ENCODE measurements around the gene MAFG.

The MAFG gene

DNA sequence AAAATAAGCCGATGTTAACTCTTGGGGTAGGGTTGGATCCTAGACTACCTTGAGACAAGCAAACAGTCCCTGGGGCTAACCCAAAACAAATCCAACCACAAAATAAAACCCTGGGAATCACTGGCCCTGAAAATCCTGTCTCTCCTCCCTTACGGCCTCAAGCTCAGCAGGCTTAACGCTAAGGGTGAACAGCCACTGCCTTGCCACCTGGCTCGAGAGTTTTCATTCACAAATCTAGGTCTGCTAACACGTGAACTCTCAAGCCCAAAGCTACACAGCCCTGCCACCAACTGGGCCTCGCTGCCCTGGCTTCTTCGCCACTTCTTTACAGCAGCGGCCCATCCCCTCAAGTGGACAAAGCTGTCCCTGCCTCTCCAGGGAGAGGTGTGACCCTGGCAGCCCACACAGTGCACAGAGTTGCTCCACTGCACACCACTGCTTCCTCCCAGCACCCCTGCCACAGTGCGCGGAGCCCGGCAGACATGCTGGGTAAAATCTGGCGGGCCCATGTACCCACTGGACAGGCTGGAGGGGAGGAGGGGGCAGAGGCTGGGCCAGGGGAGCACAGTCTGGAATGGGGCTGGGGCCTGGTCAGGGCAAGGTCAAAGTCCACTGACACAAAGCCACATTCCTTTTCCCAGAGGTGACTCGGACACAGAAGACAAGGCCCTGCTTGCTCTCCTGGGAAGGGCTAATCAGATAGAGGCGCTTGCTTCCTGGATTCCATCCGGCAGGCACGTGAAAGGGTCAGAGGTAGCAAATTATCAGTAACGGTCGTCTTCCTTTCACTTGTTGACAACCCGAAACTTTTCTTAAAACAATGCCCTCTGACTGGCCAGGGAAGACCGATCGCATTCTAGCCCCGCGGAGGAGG, 17.3 kb downstream of the MAFG start:
- no peak for DNase-seq (ENCODE audit: low read depth)

GRCh38 chr17:81909231-81909630, 18.3 kb downstream of the MAFG start:
- DNase-seq (ENCODE audit: low read depth), result no peak

GRCh38 chr17:81908793-81909192, 18.7 kb downstream of the MAFG start:
- DNase-seq (ENCODE audit: low read depth), result no peak

- no peak for DNase-seq (ENCODE audit: low read depth)
Measured at GRCh38 chr17:81907219-81908145, 20.1 kb downstream of the MAFG start.

DNA sequence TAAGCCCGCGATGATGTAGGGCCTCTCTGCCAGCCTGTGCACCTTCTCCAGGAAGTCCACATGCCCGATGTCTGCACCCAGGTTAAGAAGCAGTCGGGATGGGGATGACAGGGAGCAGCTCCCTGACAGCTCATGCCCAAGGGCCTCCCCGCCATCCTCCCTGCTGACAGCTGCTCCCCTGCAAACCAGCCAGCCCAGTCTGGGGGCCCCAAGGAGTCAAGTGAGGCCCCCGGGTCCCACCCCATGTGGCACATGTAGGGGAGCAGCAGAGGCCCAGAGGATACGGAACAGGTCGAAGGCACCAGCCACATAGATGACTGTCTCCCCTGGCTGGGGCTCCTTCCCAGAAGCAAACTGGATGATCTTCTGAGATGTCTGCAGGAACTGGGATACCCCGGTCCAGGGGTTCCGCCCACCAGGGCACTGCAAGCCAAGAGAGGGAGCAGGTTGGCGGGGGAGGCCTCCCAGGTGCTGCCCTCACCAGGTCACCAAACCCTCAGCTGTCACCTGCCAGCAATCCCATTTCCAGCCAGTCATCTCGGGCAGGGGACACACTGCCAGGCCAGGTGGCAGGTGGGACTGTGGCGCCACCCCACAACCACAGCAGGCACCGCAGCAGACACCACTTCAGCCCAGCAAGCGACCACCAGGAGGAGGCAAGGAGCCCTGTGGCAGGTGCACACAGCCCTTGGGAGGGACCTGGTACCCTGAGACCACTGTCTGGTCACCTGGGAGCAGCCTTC, 20.9 kb downstream of the MAFG start:
- no peak for DNase-seq (ENCODE audit: low read depth)

DNA sequence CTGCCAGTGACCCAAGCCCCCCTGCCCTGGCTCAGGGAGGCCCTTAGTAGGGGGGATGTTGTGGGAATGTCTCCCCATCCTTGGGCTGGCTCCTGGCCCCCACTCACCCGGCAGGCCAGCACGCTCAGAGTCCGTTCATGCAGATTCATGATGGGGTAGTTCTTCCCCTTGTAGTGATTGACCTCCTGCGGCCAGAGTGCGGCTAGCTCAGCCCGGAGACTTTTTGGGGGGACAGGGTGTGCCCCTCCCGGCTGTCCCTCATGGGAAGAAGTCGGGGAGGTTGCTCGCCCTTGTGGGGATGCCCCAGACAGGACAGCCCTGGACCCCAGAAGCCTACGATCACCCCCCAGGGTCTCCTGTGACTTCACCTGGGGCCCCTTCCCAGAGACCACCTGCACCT, 21.5 kb downstream of the MAFG start:
- DNase-seq (ENCODE audit: low read depth), result no peak

GRCh38 chr17:81905424-81905875, 22.1 kb downstream of the MAFG start:
- DNase-seq (ENCODE audit: low read depth), result no peak

GRCh38 chr17:81904600-81905423, 22.7 kb downstream of the MAFG start:
- no peak for DNase-seq (ENCODE audit: low read depth)

GRCh38 chr17:81903896-81904599, 23.5 kb downstream of the MAFG start:
- DNase-seq (ENCODE audit: low read depth), result no peak

GRCh38 chr17:81903415-81903831, 24.1 kb downstream of the MAFG start:
- no peak for DNase-seq (ENCODE audit: low read depth)

- no peak for DNase-seq (ENCODE audit: low read depth)
Measured at GRCh38 chr17:81902653-81903414, 24.7 kb downstream of the MAFG start.

- DNase-seq (ENCODE audit: low read depth), result no peak
Measured at GRCh38 chr17:81902023-81902652, 25.4 kb downstream of the MAFG start, which contains the start of gene NPB. TSS of gene NPB (plus strand) at chr17:81902238. CDS start at chr17:81902278, 40 bp downstream.

DNA sequence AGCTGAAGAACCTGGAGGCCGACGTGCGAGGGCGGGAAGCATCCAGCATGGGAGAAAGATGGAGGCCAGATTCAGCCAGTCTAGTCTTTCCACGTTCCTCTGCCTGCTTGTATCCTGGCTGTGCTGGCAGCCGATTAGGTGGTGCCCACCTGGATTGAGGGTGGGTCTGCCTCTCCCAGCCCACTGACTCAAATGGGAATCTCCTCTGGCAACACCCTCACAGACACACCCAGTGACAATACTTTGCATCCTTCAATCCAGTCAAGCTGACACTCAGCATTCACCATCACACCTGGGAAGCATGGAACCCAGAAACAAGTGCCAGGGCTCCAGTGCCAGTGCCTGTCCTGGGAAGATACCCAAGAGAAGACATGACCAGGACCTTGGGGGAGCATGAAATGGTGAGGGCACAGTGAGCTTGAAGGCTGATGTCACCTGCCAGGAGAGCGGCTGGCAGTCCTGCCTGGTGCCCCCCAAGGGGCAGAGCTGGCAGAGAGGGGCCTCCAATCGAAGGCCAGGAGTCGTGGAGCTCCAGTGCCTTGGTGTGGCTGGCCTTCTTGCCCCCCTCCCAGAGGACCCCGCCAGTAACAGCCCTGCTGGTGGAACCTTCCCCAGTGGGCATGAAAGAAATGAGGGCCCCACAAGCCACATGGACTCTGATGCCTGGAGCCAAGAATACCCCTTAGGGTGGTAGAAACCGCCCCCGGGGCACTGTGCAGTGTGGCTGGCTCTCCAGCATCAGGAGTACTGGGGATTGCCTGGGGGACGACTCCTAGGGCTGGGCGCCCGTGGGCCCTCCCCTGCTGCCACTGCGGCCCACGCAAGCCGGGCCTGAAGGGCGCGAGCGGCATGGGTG, 26.1 kb downstream of the MAFG start:
- no peak for DNase-seq (ENCODE audit: low read depth)

DNA sequence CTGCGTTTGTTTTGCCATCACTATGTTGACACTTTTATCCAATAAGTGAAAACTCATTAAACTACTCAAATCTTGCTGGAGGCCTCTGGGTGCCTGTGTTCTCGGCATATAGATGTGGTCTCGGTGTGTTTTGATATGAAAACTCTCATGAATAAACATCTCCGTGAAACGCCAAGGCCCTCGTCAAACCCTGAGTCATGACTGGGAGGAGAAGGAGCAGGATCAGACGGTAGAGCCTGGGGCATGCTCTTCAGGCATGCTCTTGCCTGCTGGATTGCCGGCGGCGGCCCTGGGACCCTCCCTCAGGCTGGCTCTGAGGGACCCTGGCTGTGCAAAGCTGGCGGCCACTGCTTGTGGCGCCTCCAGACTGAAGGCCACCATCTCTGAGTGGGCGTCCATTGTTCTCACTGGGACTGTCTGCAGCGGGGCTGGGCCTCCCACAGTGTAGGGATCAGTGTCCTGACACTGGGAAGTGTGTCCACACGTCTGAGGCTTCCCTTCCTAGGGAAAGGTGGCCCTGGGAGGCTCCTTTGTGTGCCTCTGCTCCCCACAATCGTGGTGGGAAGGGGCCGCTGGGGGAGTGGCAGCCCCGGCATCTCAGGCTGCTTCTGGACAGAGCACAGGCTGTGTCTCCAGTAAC, 27.2 kb downstream of the MAFG start:
- no peak for DNase-seq (ENCODE audit: low read depth)

GRCh38 chr17:81899514-81900166, 27.9 kb downstream of the MAFG start:
- DNase-seq (ENCODE audit: low read depth), result no peak

GRCh38 chr17:81898885-81899284, 28.6 kb downstream of the MAFG start:
- no peak for DNase-seq (ENCODE audit: low read depth)

Data from activated T-cell treated with anti-CD3 and anti-CD28 coated beads for 1 hour (primary cell).